MCF 10A (cell line): ENCODE results near the gene HCFC1. TPM values are rescaled to one million over a fixed set of nuclear protein-coding genes. Genes with fewer than 3 reads are reported as not detected.

Experiments
- BruUV-seq: library from RNA; stranded (reverse); fragments of 400-500 nt; replicated peaks from 2 replicates; lab custom pipeline; 2021; lab: Mats Ljungman, UMichigan
- CTCF ChIA-PET: fragments of 300-600 bp; sonication (Branson Sonifier 250); formaldehyde crosslinking; extraction: SDS; loops from one replicate; lab custom pipeline; 2021; ENCODE audit warnings: antibody characterized with exemption, inconsistent platforms; lab: Yijun Ruan, JAX
- POLR2A ChIA-PET: fragments of 300-600, 350-650 bp; sonication (Branson Sonifier 250); formaldehyde crosslinking; extraction: SDS; loops from one replicate; lab custom pipeline; 2020; ENCODE audit warnings: antibody characterized with exemption, inconsistent platforms; lab: Yijun Ruan, JAX
- DNase-seq: peaks from one replicate; pipeline ENCODE4 v3.0.0-alpha.2; 2018; ENCODE audit not compliant: unreplicated experiment
- H3K27ac Mint-ChIP-seq: one replicate; pipeline ENCODE4 v1.8.0; 2022; ENCODE audit warnings: mild to moderate bottlenecking, low read depth, mixed read lengths; ENCODE audit not compliant: unreplicated experiment
- H3K27me3 Mint-ChIP-seq: one replicate; pipeline ENCODE4 v1.8.0; 2022; ENCODE audit warnings: mixed read lengths; ENCODE audit not compliant: insufficient read depth, unreplicated experiment
- H3K36me3 Mint-ChIP-seq: one replicate; pipeline ENCODE4 v1.8.0; 2022; ENCODE audit warnings: mild to moderate bottlenecking, moderate library complexity, mixed read lengths; ENCODE audit not compliant: insufficient read depth, unreplicated experiment
- H3K4me1 Mint-ChIP-seq: one replicate; pipeline ENCODE4 v1.8.0; 2022; ENCODE audit warnings: mixed read lengths; ENCODE audit not compliant: insufficient read depth, unreplicated experiment
- H3K4me3 Mint-ChIP-seq: one replicate; pipeline ENCODE4 v1.8.0; 2022; ENCODE audit warnings: mild to moderate bottlenecking, moderate library complexity, mixed read lengths; ENCODE audit not compliant: unreplicated experiment
- H3K9me3 Mint-ChIP-seq: one replicate; pipeline ENCODE4 v1.8.0; 2022; ENCODE audit warnings: mixed read lengths; ENCODE audit not compliant: unreplicated experiment
- CTCF ChIP-seq: fragments of 200-600 bp; IDR thresholded peaks from one replicate; pipeline ENCODE4 v1.8.0; 2022; ENCODE audit warnings: antibody characterized with exemption, mild to moderate bottlenecking; ENCODE audit not compliant: unreplicated experiment
- intact Hi-C: fragments of 100-400 bp; cut with micrococcal nuclease; formaldehyde crosslinking; loops from 2 replicates; pipeline ENCODE4 v1.14.1; 2022
- total RNA-seq: library from RNA; stranded (reverse); gene quantifications from 2 replicates; pipeline ENCODE4 v1.2.3, GENCODE V29; 2022

Gene HCFC1
- total RNA-seq, 1 experiment from 2014 or later = 44.5 TPM

GRCh38 chrX:153964105-153964504, 7.5 kb downstream of the HCFC1 start:
- TF ChIP-seq CTCF = no peak
- H3K27ac Mint-ChIP-seq = no peak overlapping the region
- peaks cover 41% of the 10 kb centered on the region for H3K36me3 Mint-ChIP-seq
- DNase-seq = no peak
- intact Hi-C loops = no loop called here
- CTCF ChIA-PET = interaction anchor here (0.6 to 3.2 kb wide), 3 partner anchors 17 to 563 kb away, joined by 3 to 18 read pairs (median 3); partner anchors contain the start of gene RENBP
- H3K4me1 Mint-ChIP-seq = peaks cover 13% of the 10 kb centered on the region
- no TSS peak for BruUV-seq
- H3K27me3 Mint-ChIP-seq = no peaks in the 10 kb centered on the region
- POLR2A ChIA-PET = no interaction called here
- H3K9me3 Mint-ChIP-seq = no peaks in the 10 kb centered on the region
- H3K4me3 Mint-ChIP-seq = no peak overlapping the region

- H3K36me3 Mint-ChIP-seq = peaks cover 42% of the 10 kb centered on the region
- ChIA-PET POLR2A (no interaction called here), CTCF (interaction anchor here (0.8 to 3.2 kb wide), 2 partner anchors 17 to 38 kb away, joined by 3 to 18 read pairs; partner anchors contain the start of gene ARHGAP4)
- H3K9me3 Mint-ChIP-seq = no peaks in the 10 kb centered on the region
- no peak overlapping the region for H3K27ac Mint-ChIP-seq
- intact Hi-C loops = no loop called here
- peaks cover 13% of the 10 kb centered on the region for H3K4me1 Mint-ChIP-seq
- no peak overlapping the region for H3K4me3 Mint-ChIP-seq
- no peaks in the 10 kb centered on the region for H3K27me3 Mint-ChIP-seq
- no peak for DNase-seq
- TF ChIP-seq CTCF = no peak
- BruUV-seq = no TSS peak
Measured at GRCh38 chrX:153963546-153963945, 8.1 kb downstream of the HCFC1 start.

- Mint-ChIP-seq H3K27ac (no peak overlapping the region), H3K4me3 (no peak overlapping the region), H3K27me3 (no peaks in the 10 kb centered on the region), H3K9me3 (no peaks in the 10 kb centered on the region), H3K36me3 (peaks cover 57% of the 10 kb centered on the region), H3K4me1 (no peaks in the 10 kb centered on the region)
- BruUV-seq = no TSS peak
- POLR2A ChIA-PET = no interaction called here
- no peak for DNase-seq
- TF ChIP-seq CTCF = no peak
- CTCF ChIA-PET = interaction anchor here (1.3 to 3.2 kb wide), 2 partner anchors 11 to 14 kb away, joined by 3 to 18 read pairs; no protein-coding TSS in a partner anchor
- intact Hi-C loops = no loop called here
Measured at GRCh38 chrX:153961292-153961691, 10.3 kb downstream of the HCFC1 start.

- peaks cover 62% of the 10 kb centered on the region for H3K36me3 Mint-ChIP-seq
- H3K4me3 Mint-ChIP-seq = no peak overlapping the region
- intact Hi-C loops = no loop called here
- no peak overlapping the region for H3K27ac Mint-ChIP-seq
- no peaks in the 10 kb centered on the region for H3K9me3 Mint-ChIP-seq
- ChIA-PET POLR2A (no interaction called here), CTCF (interaction anchor here (0.6 to 3.2 kb wide), 2 partner anchors 14 kb away, joined by 4 to 18 read pairs; no protein-coding TSS in a partner anchor)
- no peak for TF ChIP-seq CTCF
- H3K4me1 Mint-ChIP-seq = no peaks in the 10 kb centered on the region
- DNase-seq = no peak
- H3K27me3 Mint-ChIP-seq = no peaks in the 10 kb centered on the region
- BruUV-seq = no TSS peak
Measured at GRCh38 chrX:153960786-153961185, 10.8 kb downstream of the HCFC1 start.
